PC-9 (cell line): Measurements from ENCODE around the gene UBE3A.

Experiments used
- CTCF ChIP-seq: fragments of 200-600 bp; sonication (generic); conservative IDR thresholded peaks from 2 replicates; pipeline ENCODE4 v1.6.1; 2017; ENCODE audit warnings: mixed run types, antibody characterized with exemption, mild to moderate bottlenecking, moderate library complexity
- EZH2 ChIP-seq: fragments of 200-600 bp; sonication (generic); IDR thresholded peaks from 2 replicates; pipeline ENCODE4 v1.8.0; 2017; ENCODE audit warnings: antibody characterized with exemption, low read depth

GRCh38 chr15:25323420-25323819 is 115.4 kb downstream of the UBE3A start:
- TF ChIP-seq CTCF = no peak
- no peak for TF ChIP-seq EZH2
